Caco-2 (cell line): ENCODE results near the gene CDC14A. TPM values are rescaled to one million over a fixed set of nuclear protein-coding genes. Genes with fewer than 3 reads are reported as not detected.

ENCODE experiments used
- BruUV-seq: library from RNA; stranded (reverse); fragments of 400-500 nt; replicated peaks from 2 replicates; lab custom pipeline; 2021; lab: Mats Ljungman, UMichigan
- CTCF ChIA-PET: fragments of 300-600 bp; sonication (Branson Sonifier 250); formaldehyde crosslinking; loops from one replicate; lab custom pipeline; 2022; ENCODE audit warnings: antibody characterized with exemption; lab: Charles Lee
- POLR2A ChIA-PET: fragments of 300-600 bp; sonication (Branson Sonifier 250); formaldehyde crosslinking; loops from one replicate; lab custom pipeline; 2022; ENCODE audit warnings: antibody characterized with exemption; lab: Charles Lee
- DNase-seq, 2 experiments: peaks; one replicate each; pipeline versions ENCODE4 v3.0.0 to v3.0.0-alpha.2; 2020 to 2022
- H3K27me3 ChIP-seq: replicated peaks from 2 replicates; pipeline ENCODE4 v1.6.0; 2011; ENCODE audit warnings: low read length; ENCODE audit not compliant: control insufficient read depth, insufficient read depth
- H3K36me3 ChIP-seq: 2 replicates; pipeline ENCODE4 v1.5.1; 2011; ENCODE audit warnings: low read length; ENCODE audit not compliant: control insufficient read depth, insufficient read depth
- H3K4me1 ChIP-seq: fragments of 250-450 bp; sonication (Bioruptor Pico); 2 replicates; pipeline ENCODE4 v1.5.1; 2020; ENCODE audit warnings: mild to moderate bottlenecking
- H3K4me3 ChIP-seq: 2 replicates; pipeline ENCODE4 v1.5.1; 2011; ENCODE audit warnings: low read depth, mild to moderate bottlenecking, control low read depth, low read length
- H3K9me3 ChIP-seq: fragments of 250-450 bp; sonication (Bioruptor Pico); 2 replicates; pipeline ENCODE4 v1.5.1; 2020; ENCODE audit warnings: mild to moderate bottlenecking, moderate library complexity
- H3K27ac Mint-ChIP-seq: one replicate; pipeline ENCODE4 v1.8.0; 2022; ENCODE audit warnings: mixed read lengths; ENCODE audit not compliant: unreplicated experiment
- H3K27me3 Mint-ChIP-seq: one replicate; pipeline ENCODE4 v1.8.0; 2022; ENCODE audit warnings: mixed read lengths; ENCODE audit not compliant: insufficient read depth, unreplicated experiment
- H3K36me3 Mint-ChIP-seq: one replicate; pipeline ENCODE4 v1.8.0; 2022; ENCODE audit warnings: mild to moderate bottlenecking, mixed read lengths; ENCODE audit not compliant: insufficient read depth, unreplicated experiment
- H3K4me1 Mint-ChIP-seq: one replicate; pipeline ENCODE4 v1.8.0; 2022; ENCODE audit warnings: low read depth, mixed read lengths; ENCODE audit not compliant: unreplicated experiment
- H3K4me3 Mint-ChIP-seq: one replicate; pipeline ENCODE4 v1.8.0; 2022; ENCODE audit warnings: mild to moderate bottlenecking, moderate library complexity, mixed read lengths; ENCODE audit not compliant: unreplicated experiment
- H3K9me3 Mint-ChIP-seq: one replicate; pipeline ENCODE4 v1.8.0; 2022; ENCODE audit warnings: mixed read lengths; ENCODE audit not compliant: unreplicated experiment
- CTCF ChIP-seq, 2 experiments: fragments of 200-600 bp in 1 of 2; IDR thresholded peaks; 1 replicate in 1 of 2; 2 replicates in 1 of 2; pipeline versions ENCODE4 v1.5.1 to v1.8.0; 2011 to 2022; ENCODE audit warnings: antibody characterized with exemption in 1 of 2, control low read depth in 1 of 2, inconsistent platforms in 1 of 2, low read depth in 1 of 2, low read length in 1 of 2, mild to moderate bottlenecking in 1 of 2, moderate library complexity in 1 of 2; ENCODE audit not compliant: insufficient read depth in 1 of 2, severe bottlenecking in 1 of 2, unreplicated experiment in 1 of 2
- intact Hi-C: fragments of 100-400 bp; cut with micrococcal nuclease; formaldehyde crosslinking; loops from one replicate; pipeline ENCODE4 v1.10.0; 2022; ENCODE audit not compliant: unreplicated experiment
- total RNA-seq: library from RNA; stranded (reverse); gene quantifications from 2 replicates; pipeline ENCODE4 v1.2.3, GENCODE V29; 2022

CDC14A gene
- total RNA-seq, 1 experiment from 2014 or later, result 7.3 TPM

- H3K4me1 ChIP-seq, result peaks cover 32% of the 10 kb centered on the region
- Mint-ChIP-seq H3K9me3 (no peaks in the 10 kb centered on the region), H3K36me3 (no peaks in the 10 kb centered on the region), H3K27me3 (no peaks in the 10 kb centered on the region), H3K4me1 (peaks cover 21% of the 10 kb centered on the region), H3K27ac (no peak overlapping the region), H3K4me3 (no peak overlapping the region)
- no peak for TF ChIP-seq CTCF (IDR thresholded peaks at IDR 0.05; ENCODE audit: insufficient read depth in 1 of 2, low read depth in 1 of 2, low read length in 1 of 2, severe bottlenecking in 1 of 2, unreplicated experiment in 1 of 2)
- intact Hi-C loops, result no loop called here
- no TSS peak for BruUV-seq
- H3K36me3 ChIP-seq, result no peaks in the 10 kb centered on the region
- DNase-seq, result no peak
- POLR2A ChIA-PET, result no interaction called here
- CTCF ChIA-PET, result no interaction called here
- no peaks in the 10 kb centered on the region for H3K9me3 ChIP-seq
- no peak overlapping the region for H3K4me3 ChIP-seq
- no peaks in the 10 kb centered on the region for H3K27me3 ChIP-seq
These were observed 91.7 kb downstream of the CDC14A start for GRCh38 chr1:100443811-100444571.

- no peak for DNase-seq
- no peaks in the 10 kb centered on the region for H3K36me3 ChIP-seq
- no peaks in the 10 kb centered on the region for H3K27me3 Mint-ChIP-seq
These were observed 93.3 kb downstream of the CDC14A start for GRCh38 chr1:100445565-100445964.

GRCh38 chr1:100448366-100448765, 96.1 kb downstream of the CDC14A start:
- Histone ChIP-seq H3K4me1 (peaks cover 10% of the 10 kb centered on the region; the same call in 1 of the 2 replicates), H3K27me3 (no peaks in the 10 kb centered on the region), H3K9me3 (no peaks in the 10 kb centered on the region), H3K4me3 (no peak overlapping the region), H3K36me3 (no peaks in the 10 kb centered on the region)
- Mint-ChIP-seq H3K36me3 (peaks cover 6% of the 10 kb centered on the region), H3K9me3 (no peaks in the 10 kb centered on the region), H3K4me1 (peaks cover 9% of the 10 kb centered on the region), H3K4me3 (no peak overlapping the region), H3K27me3 (no peaks in the 10 kb centered on the region), H3K27ac (no peak overlapping the region)
- DNase-seq, result no peak
- ChIA-PET CTCF (no interaction called here), POLR2A (no interaction called here)
- intact Hi-C loops, result no loop called here
- no peak for TF ChIP-seq CTCF (IDR thresholded peaks at IDR 0.05; ENCODE audit: insufficient read depth in 1 of 2, low read depth in 1 of 2, low read length in 1 of 2, severe bottlenecking in 1 of 2, unreplicated experiment in 1 of 2)
- BruUV-seq, result no TSS peak

More at GRCh38 chr1:100445565-100445964, 93.3 kb downstream of the CDC14A start:
- peaks cover 9% of the 10 kb centered on the region for H3K4me1 Mint-ChIP-seq
- no peak overlapping the region for H3K4me3 Mint-ChIP-seq
- intact Hi-C loops, result no loop called here
- no peaks in the 10 kb centered on the region for H3K27me3 ChIP-seq
- ChIA-PET CTCF (no interaction called here), POLR2A (no interaction called here)
- H3K27ac Mint-ChIP-seq, result no peak overlapping the region
- H3K9me3 Mint-ChIP-seq, result no peaks in the 10 kb centered on the region
- peaks cover 18% of the 10 kb centered on the region for H3K4me1 ChIP-seq
- no peaks in the 10 kb centered on the region for H3K9me3 ChIP-seq
- BruUV-seq, result no TSS peak
- peaks cover 6% of the 10 kb centered on the region for H3K36me3 Mint-ChIP-seq
- H3K4me3 ChIP-seq, result no peak overlapping the region
- no peak for TF ChIP-seq CTCF (IDR thresholded peaks at IDR 0.05; ENCODE audit: insufficient read depth in 1 of 2, low read depth in 1 of 2, low read length in 1 of 2, severe bottlenecking in 1 of 2, unreplicated experiment in 1 of 2)
